Lung (tissue), 12 donors: Measurements from ENCODE around the gene JSRP1. TPM values are rescaled to one million over a fixed set of nuclear protein-coding genes. Genes with fewer than 3 reads are reported as not detected.

ENCODE experiments used
- ATAC-seq: fragments of 200-7000 bp; cut with Tn5 transposase; one replicate; pipeline ENCODE4 v1.9.1; 2020; ENCODE audit warnings: moderate number of reproducible peaks; ENCODE audit not compliant: insufficient read depth, low FRiP score
- DNase-seq, 3 donors: peaks; one replicate each; pipeline ENCODE4 v3.0.0-alpha.2; 2013 to 2017
- H3K27ac ChIP-seq, 2 donors: one replicate each; pipeline ENCODE4 v1.5.1; 2013; ENCODE audit warnings: mild to moderate bottlenecking in 2 of 2, moderate library complexity in 2 of 2, control low read depth in 1 of 2, inconsistent platforms in 1 of 2, low read depth in 1 of 2, low read length in 1 of 2
- H3K27me3 ChIP-seq, 3 donors: one replicate each; pipeline ENCODE4 v1.5.1; 2013; ENCODE audit warnings: low read length in 2 of 3; ENCODE audit not compliant: control insufficient read depth in 3 of 3, insufficient read depth in 3 of 3
- H3K36me3 ChIP-seq, 4 donors: one replicate each; pipeline ENCODE4 v1.5.1; 2013; ENCODE audit warnings: low read length in 4 of 4, mild to moderate bottlenecking in 1 of 4, moderate library complexity in 1 of 4; ENCODE audit not compliant: control insufficient read depth in 4 of 4, insufficient read depth in 4 of 4
- H3K4me1 ChIP-seq, 5 donors: one replicate each; pipeline ENCODE4 v1.5.1; 2013; ENCODE audit warnings: low read length in 5 of 5, mild to moderate bottlenecking in 2 of 5, moderate library complexity in 1 of 5; ENCODE audit not compliant: control insufficient read depth in 5 of 5, insufficient read depth in 5 of 5
- H3K4me3 ChIP-seq: one replicate; pipeline ENCODE4 v1.5.1; 2013; ENCODE audit warnings: mild to moderate bottlenecking, control low read depth, moderate library complexity
- H3K9ac ChIP-seq, 2 donors: one replicate each; pipeline ENCODE4 v1.5.1; 2013; ENCODE audit warnings: low read length in 2 of 2, control low read depth in 1 of 2; ENCODE audit not compliant: insufficient read depth in 1 of 2
- H3K9me3 ChIP-seq, 4 donors: one replicate each; pipeline ENCODE4 v1.5.1; 2013; ENCODE audit warnings: low read length in 3 of 4, mild to moderate bottlenecking in 1 of 4, moderate library complexity in 1 of 4; ENCODE audit not compliant: control insufficient read depth in 4 of 4, insufficient read depth in 3 of 4
- CTCF ChIP-seq: IDR thresholded peaks from 2 replicates; pipeline ENCODE4 v1.5.1; 2012; ENCODE audit warnings: mild to moderate bottlenecking; ENCODE audit errors: control extremely low read depth, extremely low read depth
- WGBS, 2 donors: extraction: QIAGEN DNeasy Blood & Tissue Kit; methylation state at CpG; one replicate each; pipeline ENCODE4 v1.1.7; 2013; 5-methylcytosine and 5-hydroxymethylcytosine counted together
- polyA plus RNA-seq, 2 donors: library from polyadenylated mRNA; stranded (reverse); fragments of 200-250 nt; gene quantifications; one replicate each; pipeline ENCODE4 v1.2.1, GENCODE V29; 2013
- total RNA-seq, 2 donors: library from RNA; depleted of rRNA in 1 of 2; stranded (reverse); fragments of >200 nt in 1 of 2; gene quantifications; one replicate each; pipeline ENCODE4 v1.2.1, GENCODE V29; 2014 to 2021
- donor health status: control.
- donor health status: control.
- donor health status: Bipolar disorder and iron deficiency.
- donor health status: healthy.
- donor health status: DM: yes; HTN: yes; CAD: no.

Gene JSRP1
- total and polyA plus RNA-seq, 4 donors: 0.61 to 2.3 (median 0.88) TPM

GRCh38 chr19:2287585-2288337 is 31.5 kb upstream of the JSRP1 start:
- Histone ChIP-seq H3K4me1 (peaks cover 0 to 22% (median 9%) of the 10 kb centered on the region in 5 donors), H3K27ac (peak overlapping the region in 1 of 2 donors; percentile 18), H3K27me3 (peaks cover 11 to 43% (median 24%) of the 10 kb centered on the region in 3 donors), H3K36me3 (peaks cover 0 to 1% (median 0%) of the 10 kb centered on the region in 4 donors), H3K9me3 (no peaks in the 10 kb centered on the region), H3K4me3 (no peak overlapping the region), H3K9ac (no peak overlapping the region)
- 42 to 72% methylated on average over 13 of the region's 13 CpGs for WGBS, 2 donors
- DNase-seq: no peak
- TF ChIP-seq CTCF: no peak
- no peak for ATAC-seq

GRCh38 chr19:2286402-2287140 is 30.4 kb upstream of the JSRP1 start:
- peaks cover 0 to 24% (median 13%) of the 10 kb centered on the region in 5 donors for H3K4me1 ChIP-seq
- DNase-seq: no peak
- TF ChIP-seq CTCF: no peak
- no peak overlapping the region for H3K27ac ChIP-seq
- 83 to 91% methylated on average over 20 of the region's 20 CpGs for WGBS, 2 donors
- no peak for ATAC-seq
- peaks cover 11 to 35% (median 15%) of the 10 kb centered on the region in 3 donors for H3K27me3 ChIP-seq
- no peaks in the 10 kb centered on the region for H3K9me3 ChIP-seq
- H3K4me3 ChIP-seq: no peak overlapping the region
- H3K9ac ChIP-seq: no peak overlapping the region
- no peaks in the 10 kb centered on the region for H3K36me3 ChIP-seq

DNA sequence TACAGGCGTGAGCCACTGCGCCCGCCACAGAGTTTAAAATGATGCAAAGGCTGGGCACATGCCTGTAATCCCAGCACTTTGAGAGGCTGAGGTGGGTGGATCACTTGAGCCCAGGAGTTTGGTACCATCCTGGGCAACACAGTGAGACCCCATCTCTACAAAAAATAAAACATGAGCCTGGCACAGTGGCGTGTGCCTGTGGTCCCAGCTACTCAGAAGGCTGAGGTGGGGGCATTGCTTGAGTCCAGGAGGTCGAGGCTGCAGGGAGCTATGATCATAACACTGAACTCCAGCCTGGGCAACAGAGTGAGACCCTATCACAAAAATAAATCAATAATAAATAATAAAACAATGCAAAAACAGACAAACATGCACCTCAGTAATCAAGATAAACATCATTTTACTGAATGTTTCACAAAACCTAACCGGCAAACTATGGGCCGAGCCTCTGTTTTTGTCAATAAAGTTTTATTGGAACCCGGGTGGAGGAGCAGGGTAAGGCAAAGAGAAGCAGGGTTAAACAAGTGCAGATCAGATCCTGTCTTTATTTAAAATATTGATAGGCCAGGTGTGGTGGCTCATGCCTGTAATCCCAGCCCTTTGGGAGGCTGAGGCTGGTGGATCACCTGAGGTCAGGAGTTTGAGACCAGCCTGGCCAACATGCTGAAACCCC is 27.8 kb upstream of the JSRP1 start:
- H3K27me3 ChIP-seq: peaks cover 0 to 17% (median 4%) of the 10 kb centered on the region in 3 donors
- no peak overlapping the region for H3K4me3 ChIP-seq
- H3K9me3 ChIP-seq: no peaks in the 10 kb centered on the region
- ATAC-seq (no peak), DNase-seq (no peak)
- WGBS, 2 donors: 90 to 95% methylated on average over 8 of the region's 8 CpGs
- H3K4me1 ChIP-seq: peaks cover 0 to 12% (median 3%) of the 10 kb centered on the region in 5 donors
- no peak overlapping the region for H3K27ac ChIP-seq
- H3K36me3 ChIP-seq: no peaks in the 10 kb centered on the region
- no peak for TF ChIP-seq CTCF
- no peak overlapping the region for H3K9ac ChIP-seq
